Type B pancreatic cell (in vitro differentiated cells): ENCODE data around the gene LIMK2. TPM values are rescaled to one million over a fixed set of nuclear protein-coding genes. Genes with fewer than 3 reads are reported as not detected.

Source experiments
- DNase-seq: peaks from one replicate; pipeline ENCODE4 v3.0.0; 2021; ENCODE audit warnings: mixed read lengths; ENCODE audit not compliant: unreplicated experiment; ENCODE audit errors: extremely low spot score
- H3K27ac Mint-ChIP-seq: 2 replicates; pipeline ENCODE4 v1.8.0; 2021; ENCODE audit warnings: mild to moderate bottlenecking, mixed read lengths
- H3K27me3 Mint-ChIP-seq: 2 replicates; pipeline ENCODE4 v1.8.0; 2021; ENCODE audit warnings: mixed read lengths
- H3K36me3 Mint-ChIP-seq: 2 replicates; pipeline ENCODE4 v1.8.0; 2021; ENCODE audit warnings: mixed read lengths
- H3K4me1 Mint-ChIP-seq: one replicate; pipeline ENCODE4 v1.8.0; 2021; ENCODE audit warnings: mixed read lengths; ENCODE audit not compliant: unreplicated experiment
- H3K4me3 Mint-ChIP-seq: 2 replicates; pipeline ENCODE4 v1.8.0; 2021; ENCODE audit warnings: mild to moderate bottlenecking, mixed read lengths
- H3K9me3 Mint-ChIP-seq: 2 replicates; pipeline ENCODE4 v1.8.0; 2021; ENCODE audit warnings: mixed read lengths
- total RNA-seq: library from RNA; stranded (reverse); gene quantifications from 2 replicates; pipeline ENCODE4 v1.2.1, GENCODE V29; 2021; ENCODE audit warnings: low replicate concordance
- TF ChIP-seq, protein P1 (sequence below): fragments of 200-600 bp; sonication (generic); conservative IDR thresholded peaks from 2 replicates; pipeline ENCODE4 v1.5.0; 2021; ENCODE audit warnings: antibody characterized with exemption, mild to moderate bottlenecking

Gene LIMK2
- total RNA-seq, 1 donor from 2014 or later = 46.6 TPM

DNA sequence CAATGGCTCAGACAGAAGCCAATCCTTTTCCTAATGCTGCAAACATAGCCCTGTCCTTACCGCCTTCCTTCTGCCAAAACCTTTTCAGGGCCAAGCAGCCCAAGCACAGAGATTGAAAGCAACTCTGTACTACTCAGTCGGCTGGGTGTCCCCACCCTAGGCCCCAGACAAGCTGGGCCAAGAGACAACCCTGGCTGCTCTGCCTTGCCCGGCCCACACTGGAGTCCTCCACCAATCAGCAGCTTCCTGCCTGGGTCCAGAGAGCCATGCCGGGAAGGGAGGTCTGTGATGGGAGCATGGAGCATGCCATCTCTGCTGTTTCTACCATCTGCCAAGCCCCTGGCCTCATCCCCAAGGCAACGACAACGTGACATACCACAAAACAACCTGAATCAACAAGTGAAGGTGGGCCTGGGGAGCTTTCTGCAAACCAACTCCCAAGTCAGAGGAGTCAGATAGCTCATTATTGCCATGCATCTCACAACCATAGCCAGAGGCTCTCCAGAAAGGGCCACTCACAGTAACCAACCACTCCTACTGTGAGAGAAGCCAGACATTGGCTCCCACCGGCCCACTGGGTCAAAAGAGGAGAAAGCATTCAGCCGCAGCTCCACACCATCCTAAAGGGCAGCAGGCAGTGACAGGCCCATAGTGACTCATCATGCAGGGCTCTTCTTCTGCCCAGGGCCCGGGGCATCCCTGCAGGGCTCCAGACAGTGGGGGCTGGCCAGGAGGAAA is 115.9 kb downstream of the LIMK2 start:
- Mint-ChIP-seq H3K36me3 (peaks cover 32% of the 10 kb centered on the region), H3K9me3 (no peaks in the 10 kb centered on the region), H3K4me3 (no peak overlapping the region), H3K27ac (no peak overlapping the region), H3K27me3 (no peaks in the 10 kb centered on the region), H3K4me1 (peaks cover 1% of the 10 kb centered on the region)
- TF ChIP-seq, protein P1, sequence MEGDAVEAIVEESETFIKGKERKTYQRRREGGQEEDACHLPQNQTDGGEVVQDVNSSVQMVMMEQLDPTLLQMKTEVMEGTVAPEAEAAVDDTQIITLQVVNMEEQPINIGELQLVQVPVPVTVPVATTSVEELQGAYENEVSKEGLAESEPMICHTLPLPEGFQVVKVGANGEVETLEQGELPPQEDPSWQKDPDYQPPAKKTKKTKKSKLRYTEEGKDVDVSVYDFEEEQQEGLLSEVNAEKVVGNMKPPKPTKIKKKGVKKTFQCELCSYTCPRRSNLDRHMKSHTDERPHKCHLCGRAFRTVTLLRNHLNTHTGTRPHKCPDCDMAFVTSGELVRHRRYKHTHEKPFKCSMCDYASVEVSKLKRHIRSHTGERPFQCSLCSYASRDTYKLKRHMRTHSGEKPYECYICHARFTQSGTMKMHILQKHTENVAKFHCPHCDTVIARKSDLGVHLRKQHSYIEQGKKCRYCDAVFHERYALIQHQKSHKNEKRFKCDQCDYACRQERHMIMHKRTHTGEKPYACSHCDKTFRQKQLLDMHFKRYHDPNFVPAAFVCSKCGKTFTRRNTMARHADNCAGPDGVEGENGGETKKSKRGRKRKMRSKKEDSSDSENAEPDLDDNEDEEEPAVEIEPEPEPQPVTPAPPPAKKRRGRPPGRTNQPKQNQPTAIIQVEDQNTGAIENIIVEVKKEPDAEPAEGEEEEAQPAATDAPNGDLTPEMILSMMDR = no peak
- no peak for DNase-seq

GRCh38 chr22:31328544-31328960 is 116.5 kb downstream of the LIMK2 start:
- Mint-ChIP-seq H3K9me3 (no peaks in the 10 kb centered on the region), H3K27ac (no peak overlapping the region), H3K27me3 (no peaks in the 10 kb centered on the region), H3K36me3 (peaks cover 37% of the 10 kb centered on the region), H3K4me3 (no peak overlapping the region), H3K4me1 (no peaks in the 10 kb centered on the region)
- TF ChIP-seq, protein P1 = no peak
- no peak for DNase-seq

DNA sequence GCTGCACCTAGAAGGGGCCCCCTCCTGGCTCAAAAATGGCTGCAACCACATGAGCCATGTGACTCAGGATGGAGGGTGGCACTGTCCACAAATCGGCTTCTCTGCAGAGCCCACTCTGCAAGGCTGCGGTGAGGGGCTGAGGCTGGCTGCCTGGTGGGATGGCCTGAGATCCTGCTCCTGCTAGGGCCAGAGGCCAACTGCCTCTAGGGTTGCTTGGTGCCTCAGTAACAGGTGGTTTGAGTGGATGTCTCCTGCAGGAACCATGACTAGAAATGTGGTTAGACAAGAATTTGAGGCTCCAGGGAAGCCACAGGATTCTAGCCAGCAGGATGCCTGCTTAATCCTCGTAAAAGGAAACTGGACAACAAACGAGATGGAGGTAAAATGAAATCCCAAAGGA is 116.9 kb downstream of the LIMK2 start:
- no peaks in the 10 kb centered on the region for H3K9me3 Mint-ChIP-seq
- TF ChIP-seq, protein P1 = no peak
- DNase-seq = no peak
- no peak overlapping the region for H3K4me3 Mint-ChIP-seq
- H3K4me1 Mint-ChIP-seq = no peaks in the 10 kb centered on the region
- H3K36me3 Mint-ChIP-seq = peaks cover 38% of the 10 kb centered on the region
- H3K27ac Mint-ChIP-seq = no peak overlapping the region
- no peaks in the 10 kb centered on the region for H3K27me3 Mint-ChIP-seq

Other genes with a start within 250 kb of the LIMK2 start
- 35.0 and 48.1 TPM in 2 replicates for gene MORC2, start 243.5 kb upstream of the LIMK2 start, total RNA-seq
- gene TUG1, start 243.0 kb upstream of the LIMK2 start, total RNA-seq = 118 and 130 TPM in 2 replicates
- gene SMTN, start 131.0 kb upstream of the LIMK2 start, total RNA-seq = 27.1 and 54.0 TPM in 2 replicates
- gene SELENOM, start 104.7 kb upstream of the LIMK2 start, total RNA-seq = 13.7 and 22.4 TPM in 2 replicates
- gene INPP5J, start 89.3 kb upstream of the LIMK2 start, total RNA-seq = 8.7 and 9.3 TPM in 2 replicates
- gene PLA2G3, start 71.8 kb upstream of the LIMK2 start, total RNA-seq = 0.14 and 0.75 TPM in 2 replicates
- gene RNF185, start 52.1 kb upstream of the LIMK2 start, total RNA-seq = 32.6 and 41.2 TPM in 2 replicates
- gene PIK3IP1, start 80.2 kb downstream of the LIMK2 start, total RNA-seq = 21.0 and 36.8 TPM in 2 replicates
- gene PATZ1, start 134.0 kb downstream of the LIMK2 start, total RNA-seq = 40.9 and 57.8 TPM in 2 replicates
- 72.9 and 74.1 TPM in 2 replicates for gene DRG1, start 187.3 kb downstream of the LIMK2 start, total RNA-seq